GM12892 (cell line): ENCODE results near the gene IGFBPL1.
"Not testable (repeated sequence)": the region's sequence is repeated elsewhere in the genome, so short reads cannot be mapped to it uniquely, and the experiment has no call there.

Source experiments
- DNase-seq: peaks from one replicate; pipeline ENCODE4 v3.0.0; 2011; ENCODE audit not compliant: insufficient read length
- FAIRE-seq: peaks from 2 replicates; lab custom pipeline; 2011; peaks lifted over from hg19 to GRCh38; lab: Jason Lieb, UNC
- POLR2A ChIP-seq: IDR thresholded peaks from 2 replicates; pipeline ENCODE4 v1.6.1; 2011; ENCODE audit warnings: low read depth, low read length, control low read depth
- POLR2AphosphoS5 ChIP-seq: IDR thresholded peaks from 2 replicates; pipeline ENCODE4 v1.6.1; 2011; ENCODE audit warnings: low read depth, low read length, control low read depth
- TAF1 ChIP-seq: IDR thresholded peaks from 2 replicates; pipeline ENCODE4 v1.6.1; 2011; ENCODE audit warnings: low read depth, mild to moderate bottlenecking, control low read depth, low read length, borderline replicate concordance

IGFBPL1 gene

GRCh38 chr9:38412751-38413150, 11.5 kb downstream of the IGFBPL1 start:
- FAIRE-seq (no peak), DNase-seq (no peak)
- TF ChIP-seq POLR2A (no peak), POLR2AphosphoS5 (no peak)

GRCh38 chr9:38408719-38409118, 15.5 kb downstream of the IGFBPL1 start:
- TF ChIP-seq TAF1, result no peak
- TF ChIP-seq POLR2AphosphoS5, result no peak
- no peak for TF ChIP-seq POLR2A
- FAIRE-seq, result no peak
- no peak for DNase-seq

- no peak for TF ChIP-seq TAF1
- no peak for TF ChIP-seq POLR2A
- TF ChIP-seq POLR2AphosphoS5, result no peak
- DNase-seq (no peak), FAIRE-seq (no peak)
These were observed 17.6 kb downstream of the IGFBPL1 start for GRCh38 chr9:38406476-38407186.

- TF ChIP-seq POLR2A (no peak), POLR2AphosphoS5 (no peak), TAF1 (no peak)
- FAIRE-seq (no peak), DNase-seq (no peak)
These were observed 18.5 kb downstream of the IGFBPL1 start for GRCh38 chr9:38405785-38406184.

- FAIRE-seq, result no peak
- no peak for DNase-seq
- TF ChIP-seq POLR2A (no peak), TAF1 (no peak), POLR2AphosphoS5 (no peak)
These were observed 19.9 kb downstream of the IGFBPL1 start for GRCh38 chr9:38404314-38404713.

GRCh38 chr9:38401994-38402393, 22.3 kb downstream of the IGFBPL1 start:
- FAIRE-seq (no peak), DNase-seq (no peak)
- TF ChIP-seq POLR2A (no peak), TAF1 (no peak), POLR2AphosphoS5 (no peak)

- DNase-seq, FAIRE-seq: not testable (repeated sequence)
These were observed 25.1 kb downstream of the IGFBPL1 start for GRCh38 chr9:38399191-38399590.

GRCh38 chr9:38396371-38396671, 27.9 kb downstream of the IGFBPL1 start:
- FAIRE-seq, result no peak
- TF ChIP-seq TAF1 (no peak), POLR2A (no peak), POLR2AphosphoS5 (no peak)
- no peak for DNase-seq

- DNase-seq, result no peak
- TF ChIP-seq TAF1 (no peak), POLR2A (no peak), POLR2AphosphoS5 (no peak)
- FAIRE-seq, result no peak
These were observed 28.4 kb downstream of the IGFBPL1 start for GRCh38 chr9:38395653-38396370.

GRCh38 chr9:38394416-38394815, 29.8 kb downstream of the IGFBPL1 start:
- no peak for TF ChIP-seq TAF1
- TF ChIP-seq POLR2AphosphoS5, result no peak
- no peak for FAIRE-seq
- no peak for DNase-seq

- FAIRE-seq (peak; percentile 67), DNase-seq (peak; percentile 29)
- TF ChIP-seq TAF1, result no peak
- no peak for TF ChIP-seq POLR2A
- TF ChIP-seq POLR2AphosphoS5, result no peak
These were observed 31.0 kb downstream of the IGFBPL1 start for GRCh38 chr9:38393128-38393796.
